Pons (tissue), 1 donor: ENCODE results near the gene ADPRS.

Experiments used
- DNase-seq: peaks from one replicate; pipeline ENCODE4 v3.0.0-alpha.2; 2016; ENCODE audit warnings: low spot score

ADPRS gene

GRCh38 chr1:36133484-36133883 lies 44.8 kb downstream of the ADPRS start:
- DNase-seq = no peak

GRCh38 chr1:36134031-36134430 lies 45.3 kb downstream of the ADPRS start:
- no peak for DNase-seq

- DNase-seq = peak; percentile 67
Measured at GRCh38 chr1:36134505-36135329, 46.0 kb downstream of the ADPRS start.

DNA sequence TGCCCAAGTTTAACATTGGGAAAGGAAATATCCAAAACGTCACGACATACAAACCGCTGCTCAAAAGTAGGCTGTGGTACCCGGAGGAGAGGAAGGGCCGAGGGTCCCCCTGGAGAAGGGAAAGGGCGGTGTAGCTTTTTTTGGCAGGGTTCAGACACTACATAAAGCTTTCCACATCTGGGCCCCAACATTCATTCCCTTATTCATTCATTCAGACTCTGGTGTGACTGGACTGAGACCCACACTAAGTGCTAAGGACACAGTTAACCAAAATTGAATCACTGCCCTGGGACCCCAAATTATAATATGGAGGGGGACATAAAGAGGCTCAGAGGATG lies 46.6 kb downstream of the ADPRS start:
- no peak for DNase-seq

DNA sequence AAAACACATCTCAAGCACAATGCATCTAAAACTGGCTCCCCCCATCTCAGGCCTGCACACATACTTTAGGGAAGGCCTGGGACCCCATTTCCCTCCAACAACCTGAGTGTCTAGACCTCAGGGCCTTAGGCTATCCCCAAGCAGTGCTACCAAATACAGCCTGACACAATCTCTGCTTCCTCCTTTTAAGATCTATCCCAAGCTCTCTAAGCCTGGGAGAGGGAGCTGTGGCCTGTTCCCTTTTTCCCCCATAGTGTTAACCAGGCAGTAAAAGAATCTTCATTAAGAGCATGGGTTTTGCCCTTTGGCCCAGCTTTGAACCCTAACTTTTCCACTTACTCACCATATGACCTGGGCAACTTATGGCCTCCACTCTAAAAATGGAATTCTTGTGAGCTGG lies 47.1 kb downstream of the ADPRS start:
- no peak for DNase-seq

DNA sequence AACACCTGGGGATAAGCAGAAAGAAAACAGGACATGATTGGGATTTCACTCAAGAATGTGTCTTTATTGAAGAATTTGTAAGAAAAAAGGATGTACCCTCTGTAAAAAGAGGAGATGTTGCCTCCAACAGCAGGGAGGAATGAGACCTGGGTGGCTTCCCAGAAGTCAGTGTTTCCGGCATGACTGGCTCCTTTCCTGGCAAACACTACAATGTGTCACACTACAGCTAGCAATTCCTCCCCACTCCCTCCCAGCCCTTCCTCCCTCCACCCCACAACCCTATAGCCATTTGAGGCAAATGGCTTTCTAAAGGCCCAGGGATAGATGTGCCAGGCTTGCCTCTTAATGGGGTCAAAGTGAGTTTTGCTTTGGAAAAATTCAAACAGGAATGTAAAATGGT lies 47.8 kb downstream of the ADPRS start:
- DNase-seq = no peak

GRCh38 chr1:36137226-36137625 lies 48.5 kb downstream of the ADPRS start:
- DNase-seq = no peak

GRCh38 chr1:36137776-36138175 lies 49.1 kb downstream of the ADPRS start:
- DNase-seq = no peak

DNA sequence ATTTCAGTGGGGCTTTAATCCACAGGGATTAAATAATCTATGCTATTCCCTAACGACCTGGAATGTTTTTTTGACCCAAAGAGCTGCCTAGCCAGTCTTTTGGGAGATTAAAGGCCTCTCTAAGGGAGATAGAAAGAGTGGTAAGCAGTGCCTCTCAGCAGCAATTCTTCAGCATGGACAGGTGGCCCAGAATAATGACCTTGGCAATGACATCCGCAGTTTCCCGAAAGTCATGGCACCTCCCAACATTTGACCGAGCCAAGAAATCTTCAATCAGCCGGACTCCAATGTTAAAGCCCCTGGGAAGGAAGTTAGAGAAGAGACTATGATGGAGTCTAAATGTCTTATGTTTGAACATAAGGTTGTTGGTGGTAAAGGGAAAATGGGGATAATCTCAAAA lies 50.8 kb downstream of the ADPRS start:
- DNase-seq = no peak

DNA sequence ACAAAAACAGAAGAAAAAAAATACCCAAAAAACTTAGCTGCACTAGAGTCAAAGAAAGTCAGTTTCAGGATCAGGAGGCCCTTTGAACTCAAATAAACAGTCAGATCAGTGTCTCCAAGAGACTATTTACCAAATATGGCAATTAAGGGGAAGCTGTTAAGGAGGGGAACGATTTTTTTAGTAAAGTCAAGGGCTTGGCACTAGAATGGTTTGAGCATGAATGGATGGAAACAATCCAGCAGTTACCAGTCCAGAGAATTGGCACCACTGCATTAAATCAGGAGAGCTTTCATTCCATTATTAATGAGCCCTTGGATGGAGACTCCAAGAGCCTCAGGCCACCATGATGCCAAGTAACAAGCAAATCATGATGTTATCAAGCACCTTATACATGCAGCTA lies 53.4 kb downstream of the ADPRS start:
- peak; percentile 75 for DNase-seq

GRCh38 chr1:36143424-36143823 lies 54.7 kb downstream of the ADPRS start:
- no peak for DNase-seq
